Prostate gland (tissue), 2 donors: ENCODE measurements around the gene RAB40C.

Source experiments
- CTCF ChIP-seq, 4 experiments: fragments of 200-600 bp in 2 of 4; fragments of 450-650 bp in 2 of 4; sonication (generic) in 2 of 4; IDR thresholded peaks; 1 replicate in 3 of 4; 2 replicates in 1 of 4; pipeline ENCODE4 v1.5.1; 2016 to 2019; ENCODE audit warnings: antibody characterized with exemption in 4 of 4, mild to moderate bottlenecking in 2 of 4, moderate library complexity in 2 of 4
- POLR2A ChIP-seq: fragments of 450-650 bp; IDR thresholded peaks from one replicate; pipeline ENCODE4 v1.6.1; 2016; ENCODE audit warnings: antibody characterized with exemption, mild to moderate bottlenecking
- POLR2AphosphoS5 ChIP-seq: sonication (generic); formaldehyde crosslinking; IDR thresholded peaks from one replicate; pipeline ENCODE4 v1.6.1; 2017; ENCODE audit warnings: antibody characterized with exemption

GRCh38 chr16:596736-597060 is 6.8 kb downstream of the RAB40C start:
- no peak for TF ChIP-seq POLR2A
- no peak for TF ChIP-seq CTCF (IDR thresholded peaks at IDR 0.05)
- TF ChIP-seq POLR2AphosphoS5: no peak
